GM19324 (cell line): ENCODE data around the gene IQGAP2.
"Not testable (repeated sequence)": the region's sequence is repeated elsewhere in the genome, so short reads cannot be mapped to it uniquely, and the experiment has no call there.

Experiments
- ATAC-seq: cut with Tn5 transposase; IDR thresholded peaks from one replicate; pipeline ENCODE4 v1.9.1; 2021; ENCODE audit warnings: mild to moderate bottlenecking, moderate library complexity; ENCODE audit not compliant: unreplicated experiment, low FRiP score

IQGAP2 gene

DNA sequence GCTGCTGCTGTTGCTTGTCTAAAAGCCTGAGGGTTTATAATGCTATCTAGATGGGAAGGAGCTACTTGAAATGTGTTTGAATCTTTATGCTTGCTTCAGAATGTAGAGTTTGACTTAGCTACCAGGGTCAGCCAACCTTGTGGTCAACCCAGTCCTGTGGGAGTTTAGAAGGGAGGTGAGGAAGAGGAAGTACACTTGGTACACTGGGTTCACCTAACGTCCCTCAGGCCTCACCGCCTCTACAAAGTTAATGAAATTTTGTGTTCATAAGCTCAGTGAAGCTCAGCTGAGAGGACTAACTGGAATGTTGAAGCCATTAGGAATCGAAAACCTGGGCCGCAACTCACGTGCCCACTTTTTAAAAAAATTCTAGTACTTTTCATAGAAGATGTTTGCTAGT, 10.7 kb downstream of the IQGAP2 start:
- ATAC-seq, result no peak

DNA sequence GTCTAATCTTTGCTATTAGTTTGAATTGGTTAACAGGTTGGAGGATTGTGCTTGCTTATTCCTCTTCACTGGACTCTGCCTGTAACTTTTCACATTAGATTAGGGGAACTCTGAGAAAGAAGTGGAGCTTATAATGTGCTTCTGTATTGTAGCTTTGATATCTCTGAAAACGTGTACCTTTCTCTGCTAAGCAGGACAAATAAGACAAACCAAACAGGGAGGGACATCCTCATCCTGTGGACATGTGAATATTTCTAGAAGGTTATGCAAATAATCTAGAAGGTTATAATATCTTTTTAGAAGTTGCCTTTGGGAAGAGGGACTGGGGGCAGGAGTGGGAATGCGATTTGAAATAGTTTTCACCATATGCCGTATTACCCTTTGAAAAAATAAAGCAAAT, 11.7 kb downstream of the IQGAP2 start:
- ATAC-seq, result no peak

DNA sequence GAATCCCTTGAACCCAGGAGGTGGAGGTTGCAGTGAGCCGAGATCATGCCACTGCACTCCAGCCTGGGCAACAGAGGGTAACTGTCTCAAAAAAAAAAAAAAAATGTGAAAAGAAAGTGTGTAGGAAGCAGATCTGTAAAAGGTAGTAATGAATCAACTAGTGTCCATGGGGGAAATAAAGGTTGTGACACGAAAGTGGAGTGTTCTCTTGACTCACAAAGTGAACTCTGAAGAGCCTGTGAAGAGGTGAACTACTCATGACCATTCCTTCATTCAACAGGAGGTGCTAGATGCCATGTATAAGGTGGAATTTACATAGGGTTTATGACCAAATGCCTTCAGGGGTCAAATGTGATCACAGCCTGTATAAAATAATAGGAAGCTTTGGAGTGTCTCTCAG, 12.8 kb downstream of the IQGAP2 start:
- no peak for ATAC-seq

DNA sequence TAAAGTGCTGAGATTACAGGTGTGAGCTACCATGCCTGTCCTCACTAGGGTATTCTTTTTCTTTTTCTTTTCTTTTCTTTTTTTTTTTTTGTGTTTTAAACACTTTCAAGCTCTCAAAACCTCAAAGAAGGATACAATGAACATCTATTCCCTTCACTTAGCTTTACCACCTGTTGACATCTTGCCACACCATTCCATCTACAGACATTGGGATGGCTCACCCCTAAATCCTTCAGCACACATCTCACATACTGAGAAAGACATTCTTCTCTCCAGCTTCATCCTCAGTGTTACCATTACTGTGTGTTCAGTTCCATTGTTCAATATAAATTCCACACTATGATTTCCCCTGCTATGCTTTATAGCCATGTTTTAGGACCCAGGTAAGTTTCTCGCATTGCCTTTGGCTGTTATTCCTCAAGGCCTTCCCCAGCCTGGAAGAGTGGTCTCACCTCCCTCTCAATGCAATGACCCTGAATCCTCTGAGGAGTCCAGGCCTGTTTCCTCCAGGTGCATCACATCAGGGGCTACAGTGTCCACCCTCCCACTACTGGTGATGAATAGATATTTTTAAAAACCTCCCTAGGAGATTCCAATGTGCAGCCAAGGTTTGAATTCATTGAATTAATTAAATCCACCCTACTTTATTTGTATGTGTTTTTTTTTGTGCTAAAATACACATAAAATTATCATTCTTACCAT, 16.7 kb downstream of the IQGAP2 start:
- ATAC-seq, result no peak

DNA sequence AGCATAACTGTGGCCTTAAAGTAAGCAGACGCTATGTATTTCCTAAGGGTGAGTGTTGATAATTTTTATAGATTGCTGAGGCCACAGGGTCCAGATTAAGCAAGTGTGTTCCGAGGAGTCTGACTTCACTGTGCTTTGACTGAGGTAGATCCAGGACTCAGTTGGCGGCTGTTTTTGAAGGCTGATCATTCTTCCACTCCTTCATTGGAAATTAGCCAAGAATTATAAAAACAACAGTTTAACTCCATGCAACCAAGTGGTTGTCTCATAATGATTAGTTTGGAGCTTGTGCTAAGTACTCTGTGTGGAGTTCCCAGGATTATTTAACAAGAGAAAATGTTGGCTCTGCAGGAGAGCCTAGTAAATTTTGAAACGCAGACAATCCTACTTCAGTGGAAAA, 19.1 kb downstream of the IQGAP2 start:
- no peak for ATAC-seq

DNA sequence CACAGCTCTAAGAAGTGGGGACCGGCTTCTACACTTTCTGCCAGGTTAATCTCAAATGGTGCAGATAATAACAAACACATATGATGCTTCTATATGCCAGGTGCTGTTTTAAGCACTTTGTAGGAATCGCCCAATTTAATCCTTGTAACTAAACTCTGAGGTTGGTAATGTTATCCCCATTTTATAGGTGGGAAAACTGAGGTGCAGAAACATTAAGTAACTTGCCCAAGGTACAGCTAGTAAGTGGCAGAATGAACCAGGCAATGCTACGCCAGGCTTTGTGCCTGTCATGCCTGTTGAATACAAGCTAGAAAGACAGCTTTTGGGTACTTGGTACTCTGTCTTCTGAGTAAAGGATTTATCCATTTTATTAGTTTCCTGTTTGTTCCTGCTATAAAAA, 19.7 kb downstream of the IQGAP2 start:
- no peak for ATAC-seq

DNA sequence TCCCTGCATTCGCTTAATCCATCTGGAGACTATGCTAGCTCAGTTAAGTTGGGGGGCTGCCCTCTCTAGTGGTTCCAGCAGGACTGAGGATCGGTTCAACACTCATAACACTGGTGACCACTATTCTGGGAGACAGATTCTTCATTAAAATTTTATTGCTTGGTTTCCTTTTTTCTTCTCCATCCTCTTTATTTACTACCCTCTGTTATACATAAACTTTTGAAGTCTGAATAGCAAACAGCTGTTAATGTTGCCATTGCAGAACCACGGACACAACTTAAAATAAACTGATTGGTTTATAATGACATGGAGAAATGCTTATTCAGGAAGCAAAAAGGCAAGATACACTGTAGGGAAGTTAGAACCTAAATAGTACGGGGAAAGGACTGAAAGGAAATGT, 22.1 kb downstream of the IQGAP2 start:
- no peak for ATAC-seq

DNA sequence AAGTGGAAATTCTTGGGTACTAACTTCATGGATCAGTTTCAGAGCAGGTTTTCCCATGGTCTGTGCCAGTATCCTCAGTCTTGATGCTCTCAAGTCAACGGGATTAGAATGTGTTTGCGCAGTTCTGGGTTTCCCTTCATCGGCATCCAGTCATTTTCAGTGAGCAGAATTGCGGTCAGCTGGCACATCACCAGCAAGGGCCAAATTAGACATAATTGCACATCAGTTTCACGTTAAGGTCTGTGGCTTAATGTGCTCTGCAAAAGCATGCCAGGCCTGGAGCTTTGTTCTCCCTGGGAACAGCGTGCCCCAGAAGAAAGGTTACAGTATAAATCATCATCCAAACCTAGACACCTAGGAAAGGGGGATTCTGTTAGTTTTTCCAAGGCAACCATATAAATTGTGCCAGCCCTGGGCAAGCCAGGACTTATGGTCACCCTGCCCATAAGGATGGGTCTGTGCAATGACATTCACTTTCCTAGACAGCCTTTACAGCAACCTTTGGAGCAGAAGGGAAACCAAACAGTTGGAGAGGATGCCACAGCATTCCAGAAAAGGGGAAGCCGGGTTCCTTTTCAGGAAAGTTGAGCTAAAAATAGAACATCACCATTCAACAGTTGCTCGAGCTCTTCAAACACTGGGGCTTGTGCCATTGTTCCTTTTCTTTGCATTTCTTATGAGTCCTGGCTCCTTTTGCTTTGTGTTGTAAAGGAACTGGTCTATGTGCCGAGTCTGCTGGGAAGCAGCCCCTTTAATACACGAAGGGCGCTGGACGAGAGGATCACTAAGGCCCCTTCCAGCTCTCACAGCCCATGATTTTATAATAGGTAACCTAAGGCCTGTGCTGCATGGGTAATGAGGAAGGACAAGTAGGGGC, 23.1 kb downstream of the IQGAP2 start:
- ATAC-seq, result no peak

DNA sequence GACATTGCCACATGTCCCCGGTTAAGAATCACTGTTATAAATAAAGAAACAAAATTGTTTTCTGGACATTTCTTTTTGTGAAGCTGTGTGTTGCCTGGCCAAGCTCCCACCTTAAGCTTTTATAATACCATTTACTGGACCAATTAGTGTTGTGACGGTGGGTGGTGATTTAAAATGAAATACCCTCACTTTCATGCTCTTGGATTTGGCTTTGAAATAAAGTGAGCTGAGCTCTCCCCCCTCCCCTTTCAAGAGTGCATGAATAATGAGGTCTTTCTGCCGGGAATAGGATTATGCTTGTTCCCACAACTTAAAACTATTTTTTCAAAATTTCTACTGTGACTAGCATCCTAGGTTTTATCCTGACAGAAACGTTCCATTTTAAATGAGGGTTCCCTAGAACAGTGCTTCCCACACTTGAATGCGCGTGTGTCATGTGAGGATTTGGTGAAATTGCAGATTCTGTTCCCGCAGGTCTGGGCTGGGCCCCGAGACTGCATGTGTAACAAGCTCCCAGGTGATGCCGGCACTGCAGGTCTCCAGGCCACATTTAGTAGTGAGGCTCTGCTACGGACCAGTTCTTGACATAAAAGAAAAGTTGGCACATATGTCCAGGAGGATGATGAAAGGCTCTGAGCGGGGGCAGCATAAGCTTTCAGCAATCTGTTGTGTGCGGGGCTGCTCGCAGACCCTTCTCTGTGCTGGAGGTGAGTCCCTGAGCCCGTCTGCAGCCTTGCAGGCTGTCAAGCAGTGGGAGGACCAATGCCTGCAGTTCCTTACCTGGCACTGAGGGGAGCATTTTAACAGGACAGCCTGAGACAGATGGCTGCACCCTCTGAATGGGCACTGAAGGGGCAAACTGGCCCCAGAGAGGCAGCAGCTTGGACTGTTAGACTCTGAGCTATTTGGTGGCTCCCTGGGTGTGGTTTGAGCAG, 24.4 kb downstream of the IQGAP2 start:
- ATAC-seq, result no peak

DNA sequence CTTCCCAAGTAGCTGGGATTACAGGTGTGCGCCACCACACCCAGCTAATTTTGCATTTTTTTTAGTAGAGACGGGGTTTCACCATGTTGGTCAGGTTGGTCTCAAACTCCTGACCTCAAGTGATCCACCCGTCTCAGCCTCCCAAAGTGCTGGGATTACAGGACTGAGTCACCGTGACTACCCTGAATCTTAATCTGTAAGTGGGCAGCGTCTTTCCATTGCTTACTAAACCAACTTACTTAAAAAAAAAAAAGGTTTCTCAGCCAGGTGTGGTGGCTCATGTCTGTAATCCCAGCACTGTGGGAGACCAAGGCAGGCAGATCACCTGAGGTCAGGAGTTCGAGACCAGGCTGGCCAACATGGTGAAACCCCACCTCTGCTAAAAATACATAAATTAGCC, 25.5 kb downstream of the IQGAP2 start:
- ATAC-seq, result not testable (repeated sequence)

DNA sequence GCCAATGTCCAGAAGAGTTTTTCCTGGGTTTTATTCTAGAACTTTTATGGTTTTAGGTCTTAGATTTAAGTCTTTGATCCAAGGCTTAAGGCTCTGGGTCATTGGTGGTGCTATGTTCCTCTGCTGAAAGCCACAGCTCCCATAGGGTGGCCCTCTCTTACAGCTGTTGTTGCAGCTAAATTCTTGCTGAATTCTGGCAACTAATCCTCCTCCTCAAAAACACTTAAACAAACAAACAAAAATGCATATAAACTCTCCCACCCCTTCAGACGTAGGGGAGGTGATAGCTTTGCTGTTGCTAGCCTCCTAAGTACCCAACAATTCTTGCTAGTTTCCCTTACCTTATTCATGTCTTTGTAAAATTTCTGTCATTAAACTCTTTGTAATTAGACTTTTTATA, 30.2 kb downstream of the IQGAP2 start:
- ATAC-seq, result no peak

DNA sequence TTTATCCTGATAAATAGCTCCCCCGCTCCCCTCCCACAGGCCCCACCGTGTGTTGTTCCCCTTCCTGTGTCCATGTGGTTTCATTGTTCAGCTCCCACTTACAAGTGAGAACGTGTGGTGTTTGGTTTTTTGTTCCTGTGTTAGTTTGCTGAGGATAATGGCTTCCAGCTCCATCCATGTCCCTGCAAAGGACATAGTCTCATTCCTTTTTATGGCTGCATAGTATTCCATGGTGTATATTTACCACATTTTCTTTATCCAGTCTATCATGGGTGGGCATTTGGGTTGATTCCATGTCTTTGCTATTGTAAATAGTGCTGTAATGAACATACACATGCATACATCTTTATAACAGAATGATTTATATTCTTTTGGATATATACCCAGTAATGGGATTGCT, 34.4 kb downstream of the IQGAP2 start:
- not testable (repeated sequence) for ATAC-seq

DNA sequence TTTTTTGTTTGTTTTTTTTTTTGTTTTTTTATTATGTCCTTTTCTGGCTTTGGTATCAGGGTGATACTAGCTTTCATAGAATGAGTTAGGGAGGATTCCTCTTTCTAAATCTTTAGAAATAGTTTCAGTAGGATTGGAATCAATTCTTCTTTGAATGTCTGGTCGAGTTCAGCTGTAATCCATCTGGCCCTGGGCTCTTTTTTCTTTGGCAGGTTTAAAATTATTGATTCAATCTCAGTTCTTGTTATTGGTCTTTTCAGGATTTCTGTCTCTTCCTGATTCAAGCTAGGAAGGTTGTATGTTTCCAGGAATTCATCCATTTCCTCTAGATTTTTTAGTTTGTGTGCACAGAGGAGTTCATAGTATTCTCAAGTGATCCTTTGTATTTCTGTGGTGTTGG, 34.9 kb downstream of the IQGAP2 start:
- no peak for ATAC-seq

DNA sequence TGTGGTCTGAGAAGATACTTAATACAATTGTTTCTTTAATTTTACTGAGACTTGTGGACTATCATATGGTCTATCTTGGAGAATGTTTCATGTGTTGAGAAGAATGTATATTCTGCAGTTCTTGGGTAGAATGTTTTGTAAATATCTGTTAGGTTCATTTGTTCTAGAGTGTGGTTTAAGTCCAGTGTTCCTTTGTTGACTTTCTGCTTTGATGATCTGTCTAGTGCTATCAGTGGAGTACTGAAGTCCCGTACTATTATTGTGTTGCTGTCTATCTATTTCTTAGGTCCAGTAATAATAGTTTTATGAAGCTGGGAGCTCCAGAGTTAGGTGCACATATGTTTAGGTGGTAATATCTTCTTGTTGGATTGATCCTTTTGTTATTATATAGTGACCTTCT, 36.1 kb downstream of the IQGAP2 start:
- no peak for ATAC-seq

DNA sequence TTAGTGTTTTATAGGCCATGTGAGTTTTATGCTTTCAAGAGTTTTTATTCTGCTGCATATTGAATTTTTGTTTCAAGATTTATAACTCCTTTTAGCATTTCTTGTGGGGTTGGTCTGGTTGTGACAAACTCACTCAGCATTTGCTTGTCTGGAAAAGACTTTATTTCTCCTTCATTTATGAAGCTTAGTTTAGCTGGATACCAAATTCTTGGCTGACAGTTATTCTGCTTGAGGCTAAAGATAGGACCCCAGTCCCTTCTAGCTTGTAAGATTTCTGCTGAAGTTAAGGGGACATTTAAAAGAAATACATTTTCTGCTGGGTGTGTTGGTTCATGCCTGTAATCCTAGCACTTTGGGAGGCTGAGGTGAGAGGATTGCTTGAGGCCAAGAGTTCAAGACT, 36.8 kb downstream of the IQGAP2 start:
- no peak for ATAC-seq

DNA sequence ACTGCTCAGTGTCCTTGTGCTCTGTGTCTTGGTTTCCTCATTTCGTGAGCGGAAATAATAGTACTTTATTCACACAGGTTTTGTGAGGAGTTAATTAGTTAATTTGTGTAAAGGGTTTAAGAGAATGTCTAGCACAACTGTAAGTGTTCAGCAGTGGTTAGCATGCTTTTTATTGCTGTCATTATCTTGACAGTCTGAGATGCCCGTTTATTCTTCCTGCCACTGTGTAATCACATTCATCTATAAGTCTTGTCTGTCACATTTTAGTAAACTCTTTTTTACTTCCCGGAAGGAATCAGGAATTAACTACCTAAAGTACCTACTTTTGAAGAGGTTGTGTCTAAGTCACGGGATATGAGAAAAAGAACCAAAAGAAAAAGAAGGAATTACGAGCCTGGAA, 38.0 kb downstream of the IQGAP2 start:
- no peak for ATAC-seq

DNA sequence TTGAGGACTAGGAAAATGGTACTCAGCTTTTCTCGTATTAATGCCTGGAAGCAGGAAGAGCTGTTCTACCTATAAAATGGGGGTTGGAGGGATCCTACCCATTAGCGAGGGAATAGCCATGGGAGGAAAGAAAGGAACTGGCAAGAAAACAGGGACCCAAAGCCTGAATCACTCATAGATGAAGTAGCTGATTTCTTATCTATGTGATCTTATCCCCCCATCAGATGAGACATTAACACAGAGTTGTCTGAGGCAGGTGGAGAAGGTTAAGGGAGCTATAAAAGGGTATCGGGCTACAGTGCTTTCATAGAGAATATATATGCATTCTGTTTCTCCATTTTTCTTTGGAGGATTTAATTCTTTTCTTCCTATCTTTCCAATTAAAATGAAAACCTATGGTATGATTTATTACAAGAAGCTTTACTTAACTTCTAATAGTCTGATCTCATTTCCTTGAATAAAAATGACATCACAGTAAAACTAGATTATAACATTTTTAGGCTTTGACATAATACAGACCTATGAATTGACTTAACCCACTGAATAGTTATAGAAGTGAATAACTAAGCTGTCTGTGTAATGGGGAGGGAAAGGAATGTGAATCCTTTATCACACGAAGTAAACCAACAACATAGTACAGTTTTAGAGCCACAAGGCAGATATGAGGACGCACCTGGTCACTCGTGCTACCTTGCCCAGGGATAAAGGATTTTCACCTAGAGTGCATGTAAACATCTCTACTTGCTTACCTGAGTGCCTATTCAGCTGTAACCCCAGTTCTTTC, 39.0 kb downstream of the IQGAP2 start:
- no peak for ATAC-seq

DNA sequence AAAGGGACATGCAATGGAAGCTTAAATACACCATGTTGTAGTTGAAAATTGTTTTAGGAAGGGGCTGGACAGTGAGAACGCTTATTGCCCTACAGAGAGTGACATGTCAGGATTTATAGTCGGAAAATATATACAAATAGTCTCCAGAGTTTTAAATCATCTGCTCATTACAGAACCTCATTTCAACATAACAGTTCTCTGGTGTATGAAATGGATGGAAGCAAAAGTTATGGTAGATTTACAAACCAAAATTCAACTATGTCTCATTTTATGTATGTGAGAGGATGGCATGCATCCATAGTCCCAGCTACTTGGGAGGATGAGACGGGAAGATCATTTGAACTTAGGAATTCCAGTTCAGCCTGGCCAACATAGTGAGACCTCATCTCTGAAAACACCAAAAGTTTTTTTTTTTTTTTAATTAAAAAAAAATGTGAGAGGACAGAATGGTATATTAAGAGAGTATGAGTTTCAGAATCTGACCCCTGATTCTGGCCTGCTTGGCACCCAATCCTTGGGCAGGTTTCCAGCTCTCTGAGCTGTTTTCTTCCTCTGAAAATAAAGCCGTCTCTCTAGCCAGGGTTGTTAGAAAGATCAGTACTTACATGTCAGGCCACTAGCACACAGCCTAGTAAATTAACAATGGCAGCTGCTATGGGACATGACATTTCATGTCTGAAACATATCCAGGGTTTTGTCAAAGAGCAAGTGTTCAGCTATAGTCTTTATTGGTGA, 40.1 kb downstream of the IQGAP2 start:
- no peak for ATAC-seq

DNA sequence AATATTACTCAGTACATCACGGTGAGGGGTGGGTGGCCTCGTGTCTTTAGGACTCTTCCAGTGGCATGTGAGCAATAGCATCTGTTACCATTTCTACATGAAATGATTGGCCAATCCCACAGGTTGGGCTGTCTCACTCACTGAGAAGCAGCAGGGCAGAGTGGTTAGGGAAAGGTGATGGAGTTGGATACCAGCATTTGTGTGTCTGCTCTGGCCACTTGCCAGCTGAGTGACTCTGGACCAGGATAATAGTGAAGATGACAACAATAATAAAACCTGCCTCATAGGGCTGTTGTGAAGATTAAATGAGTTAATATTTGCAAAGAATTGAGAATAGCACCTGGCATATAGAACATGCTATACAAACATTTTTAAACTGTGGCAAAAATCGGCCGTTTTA, 42.0 kb downstream of the IQGAP2 start:
- ATAC-seq, result no peak

DNA sequence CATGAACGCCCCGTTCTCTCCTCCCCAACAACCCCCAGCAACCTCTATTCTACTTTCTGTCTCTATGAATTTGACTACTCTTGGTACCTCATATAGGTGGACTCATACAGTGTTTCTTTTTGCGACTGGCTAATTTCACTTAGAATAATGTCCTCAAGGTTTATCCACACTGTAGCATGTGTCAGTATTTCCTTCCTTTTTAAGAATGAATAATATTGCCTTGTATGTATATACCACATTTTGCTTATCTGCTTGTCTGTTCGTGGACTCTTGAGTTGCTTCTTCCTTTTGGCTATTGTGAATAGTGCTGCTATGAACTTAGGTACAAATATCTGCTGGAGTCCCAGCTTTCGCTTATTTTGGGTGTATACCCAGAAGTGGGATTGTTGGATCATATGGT, 42.7 kb downstream of the IQGAP2 start:
- no peak for ATAC-seq
